Placental pericyte (primary cell): ENCODE results near the gene SLC4A1AP. TPM values are rescaled to one million over a fixed set of nuclear protein-coding genes. Genes with fewer than 3 reads are reported as not detected.

ENCODE experiments used
- small RNA-seq: library from RNA; depleted of rRNA; stranded (forward); fragments of <200 nt; gene quantifications from one replicate; pipeline ENCODE3, GENCODE V24; 2012; ENCODE audit warnings: low replicate concordance
- total RNA-seq: library from RNA; depleted of rRNA; stranded (reverse); fragments of >200 nt; gene quantifications from 2 replicates; pipeline ENCODE4 v1.2.3, GENCODE V29; 2012

SLC4A1AP gene
- 27.4 and 34.8 TPM in 2 replicates for total RNA-seq

GRCh38 chr2:27663285-27664153, at the start of gene SLC4A1AP, which contains the start of gene SUPT7L:
SLC4A1AP (plus strand) TSS chr2:27663889; CDS start chr2:27663915, 26 bp downstream.
SUPT7L (minus strand) TSS chr2:27663614; CDS start chr2:27662192, 1,422 bp downstream.

GRCh38 chr2:27628767-27629709, 34.7 kb upstream of the SLC4A1AP start, which contains the start of the genes CCDC121 and GPN1:
CCDC121 (minus strand) TSS chr2:27629012; CDS start chr2:27627799, 1,213 bp downstream.
GPN1 (plus strand) TSS chr2:27629050; CDS start chr2:27629059, 9 bp downstream.

Small RNA genes lying within 50 kb of the gene (small RNA-seq; reads per million reads assigned to genes)
- gene RF00340, result not detected

Other genes starting within 250 kb of the SLC4A1AP start
- gene NRBP1, start 235.3 kb upstream of the SLC4A1AP start, total RNA-seq, result 136 and 159 TPM in 2 replicates
- not detected in 2 replicates for gene KRTCAP3, start 221.5 kb upstream of the SLC4A1AP start, total RNA-seq
- gene IFT172, start 174.1 kb upstream of the SLC4A1AP start, total RNA-seq, result 14.2 and 18.5 TPM in 2 replicates
- gene FNDC4, start 168.7 kb upstream of the SLC4A1AP start, total RNA-seq, result 2.2 and 14.0 TPM in 2 replicates
- 0.43 TPM in 1 of 2 replicates, not detected in the other for gene GCKR, start 167.1 kb upstream of the SLC4A1AP start, total RNA-seq
- 23.2 and 27.8 TPM in 2 replicates for gene ZNF512, start 80.8 kb upstream of the SLC4A1AP start, total RNA-seq
- 0.88 and 1.1 TPM in 2 replicates for gene CCDC121, start 34.9 kb upstream of the SLC4A1AP start, total RNA-seq
- gene GPN1, start 34.8 kb upstream of the SLC4A1AP start, total RNA-seq, result 30.4 and 53.0 TPM in 2 replicates
- gene SUPT7L, start 275 bp upstream of the SLC4A1AP start, total RNA-seq, result 32.5 and 40.0 TPM in 2 replicates
- gene MRPL33, start 107.8 kb downstream of the SLC4A1AP start, total RNA-seq, result 49.9 and 50.5 TPM in 2 replicates
- gene RBKS, start 226.5 kb downstream of the SLC4A1AP start, total RNA-seq, result 0.57 and 1.1 TPM in 2 replicates
- gene BABAM2, start 226.8 kb downstream of the SLC4A1AP start, total RNA-seq, result 19.8 and 26.3 TPM in 2 replicates